GM18511 (cell line): Measurements from ENCODE around the gene KDM3A.
"Not testable (repeated sequence)": the region's sequence is repeated elsewhere in the genome, so short reads cannot be mapped to it uniquely, and the experiment has no call there.

Source experiments
- ATAC-seq: cut with Tn5 transposase; IDR thresholded peaks from one replicate; pipeline ENCODE4 v1.9.1; 2021; ENCODE audit warnings: mild to moderate bottlenecking, moderate library complexity; ENCODE audit not compliant: unreplicated experiment

Gene KDM3A

DNA sequence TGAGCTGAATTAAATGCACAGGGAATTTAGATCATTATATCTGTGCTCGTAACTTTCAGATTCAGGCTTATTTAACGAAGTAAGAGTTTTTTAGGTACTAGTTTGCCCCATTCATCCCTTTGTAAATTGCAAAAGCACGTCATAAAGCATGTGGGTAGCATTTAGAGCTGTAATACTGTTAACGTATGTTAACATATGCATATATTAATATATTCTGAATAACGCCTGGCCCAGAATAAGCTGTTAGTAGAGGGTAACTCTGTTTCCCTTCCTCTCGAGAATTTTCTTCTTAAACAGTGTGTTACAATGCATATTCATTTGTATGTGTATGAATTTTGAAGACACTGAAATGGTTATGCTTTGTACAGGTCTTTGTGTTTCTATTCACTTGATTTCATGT, 30.5 kb downstream of the KDM3A start:
- no peak for ATAC-seq

DNA sequence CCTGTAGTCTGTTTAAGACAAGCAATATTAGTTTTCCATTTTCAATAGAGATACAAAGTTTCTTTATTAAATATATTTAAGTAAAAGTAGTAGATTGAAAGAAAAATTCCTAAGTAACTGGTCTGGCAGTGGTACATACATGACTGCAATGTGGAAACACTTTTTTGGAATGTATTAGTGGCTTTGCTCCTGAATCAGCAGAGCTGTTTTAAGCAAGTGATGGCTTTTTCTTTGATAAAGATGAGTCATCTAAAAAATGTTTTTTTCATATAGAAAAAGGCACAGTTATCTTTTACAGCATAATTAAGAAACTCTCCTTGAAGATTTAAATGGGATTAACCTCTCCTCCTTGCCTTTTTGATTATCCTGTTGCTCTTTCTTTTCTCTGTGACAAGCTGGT, 34.9 kb downstream of the KDM3A start:
- no peak for ATAC-seq

DNA sequence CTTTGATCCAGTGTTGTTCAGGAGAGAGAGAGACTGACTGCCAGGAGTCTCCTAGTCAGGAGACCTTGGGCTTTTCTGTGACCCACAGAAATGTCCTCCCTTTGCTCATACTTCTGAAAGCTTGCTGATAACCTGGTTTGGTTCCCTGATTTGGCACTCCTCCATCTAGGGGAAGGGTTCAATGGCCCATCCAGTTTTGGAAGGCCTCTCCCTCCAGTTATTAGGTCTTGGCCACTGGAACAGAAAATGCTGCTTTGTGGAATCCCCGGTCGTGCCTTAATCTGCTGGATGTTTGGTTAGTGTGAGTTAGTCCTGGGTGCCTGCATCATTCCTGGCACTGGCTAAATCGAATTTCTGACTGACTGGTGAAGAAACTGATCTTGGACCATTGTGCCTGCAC, 35.7 kb downstream of the KDM3A start:
- no peak for ATAC-seq

DNA sequence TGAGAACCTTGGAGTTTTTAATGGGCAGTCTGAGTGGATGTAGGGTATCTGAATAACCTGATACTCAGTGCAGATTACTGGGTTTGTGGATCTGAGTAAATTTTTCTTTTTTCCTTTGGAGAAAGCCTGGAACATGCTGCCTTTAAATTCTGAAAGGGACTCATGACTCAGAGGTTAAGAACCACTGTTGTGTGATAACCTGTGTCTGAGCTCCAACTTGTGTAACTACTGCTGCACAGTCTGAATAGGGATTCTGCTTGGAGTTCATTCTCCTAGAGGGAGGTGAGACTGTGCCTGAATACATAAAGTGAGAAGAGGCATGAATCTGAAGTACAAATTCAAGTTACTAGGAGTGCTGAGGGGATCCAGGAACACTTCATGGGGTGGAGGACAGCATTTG, 36.2 kb downstream of the KDM3A start:
- ATAC-seq: no peak

DNA sequence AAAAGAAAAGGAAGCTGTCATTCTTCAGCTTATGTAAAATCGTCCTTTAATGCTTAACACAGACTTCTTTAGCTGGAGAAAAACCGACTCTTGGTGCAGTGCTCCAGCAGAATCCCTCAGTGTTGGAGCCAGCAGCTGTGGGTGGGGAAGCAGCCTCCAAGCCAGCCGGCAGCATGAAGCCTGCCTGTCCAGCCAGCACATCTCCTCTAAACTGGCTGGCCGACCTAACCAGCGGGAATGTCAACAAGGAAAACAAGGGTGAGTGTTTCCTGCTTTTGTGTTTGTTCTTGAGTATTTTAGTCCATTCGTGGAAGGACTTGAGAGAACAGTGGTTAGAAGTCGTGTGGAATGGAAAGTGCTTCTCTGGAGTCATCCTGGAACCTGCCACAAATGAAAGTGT, 38.9 kb downstream of the KDM3A start:
- ATAC-seq: no peak

DNA sequence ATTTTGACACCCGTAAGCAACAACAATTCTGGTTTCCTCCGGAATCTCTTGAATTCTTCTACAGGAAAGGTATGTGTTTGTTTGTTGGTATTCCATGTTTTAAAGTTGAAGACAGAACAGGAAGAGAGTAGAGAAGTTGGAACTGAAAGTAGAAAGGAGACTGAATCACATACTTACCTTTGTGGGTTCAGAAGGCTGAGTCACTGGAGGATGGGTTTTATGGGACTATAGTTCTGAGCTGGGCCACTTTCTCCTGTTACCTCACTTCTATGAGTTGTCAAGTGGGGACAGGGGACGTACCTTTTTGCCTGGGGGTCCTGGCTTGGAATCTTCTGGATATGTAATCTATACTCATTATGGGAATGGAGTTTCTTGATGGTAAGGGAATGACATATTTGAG, 40.9 kb downstream of the KDM3A start:
- ATAC-seq: no peak

DNA sequence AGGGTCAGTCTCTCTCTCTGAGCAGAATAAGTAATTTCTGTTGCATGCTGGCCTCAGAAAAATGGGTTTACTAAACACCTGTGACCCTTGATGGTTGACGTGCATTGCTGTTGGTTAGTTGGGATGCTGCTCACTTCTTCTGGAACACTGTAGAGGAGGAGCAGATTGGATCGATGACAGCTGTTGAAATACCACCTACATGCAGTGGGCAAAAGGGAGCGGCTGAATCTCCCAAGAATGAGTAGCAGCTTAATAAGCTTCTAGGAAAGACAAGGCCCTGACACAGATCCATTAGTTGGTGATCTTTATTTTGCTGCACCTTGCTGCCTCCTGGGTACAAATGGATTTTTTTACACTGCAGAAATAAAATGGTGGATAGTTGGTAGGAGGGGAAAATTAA, 43.2 kb downstream of the KDM3A start:
- no peak for ATAC-seq

DNA sequence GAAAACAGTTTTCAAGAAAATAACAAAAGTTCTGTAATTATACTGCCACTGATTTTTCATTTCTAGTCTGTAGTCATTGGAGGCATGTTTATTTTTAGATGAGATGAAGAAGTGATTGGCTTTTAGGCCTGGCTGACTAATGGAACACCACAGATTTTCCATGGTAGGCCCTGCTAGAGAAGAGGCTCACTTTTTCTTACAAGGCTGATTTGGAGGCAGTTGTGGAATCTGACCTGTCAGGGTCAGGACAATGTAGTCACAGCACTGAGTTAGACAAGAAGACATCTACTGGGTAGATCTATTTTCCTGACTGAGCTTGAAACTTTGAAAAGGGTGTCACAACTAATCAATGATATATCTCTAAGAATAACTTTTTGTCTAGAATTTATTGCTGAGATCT, 43.9 kb downstream of the KDM3A start:
- no peak for ATAC-seq

DNA sequence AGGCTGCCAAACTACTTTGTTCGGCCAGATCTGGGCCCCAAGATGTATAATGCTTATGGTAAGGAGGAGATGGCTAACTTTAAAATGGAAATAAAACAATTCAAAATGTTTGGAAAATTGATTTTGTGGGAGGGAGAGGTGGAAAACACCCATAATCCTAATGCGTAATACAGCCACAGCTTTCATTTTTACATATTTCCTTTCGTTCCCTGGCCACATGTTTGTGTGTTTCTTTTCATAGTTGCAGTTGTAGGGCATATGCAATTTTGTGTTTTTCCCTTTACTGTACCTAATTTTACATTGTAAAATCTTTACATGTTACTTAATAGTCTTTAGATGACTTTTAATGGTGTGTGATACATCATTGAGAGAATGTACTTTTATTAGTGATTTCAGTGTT, 44.6 kb downstream of the KDM3A start:
- ATAC-seq: no peak

DNA sequence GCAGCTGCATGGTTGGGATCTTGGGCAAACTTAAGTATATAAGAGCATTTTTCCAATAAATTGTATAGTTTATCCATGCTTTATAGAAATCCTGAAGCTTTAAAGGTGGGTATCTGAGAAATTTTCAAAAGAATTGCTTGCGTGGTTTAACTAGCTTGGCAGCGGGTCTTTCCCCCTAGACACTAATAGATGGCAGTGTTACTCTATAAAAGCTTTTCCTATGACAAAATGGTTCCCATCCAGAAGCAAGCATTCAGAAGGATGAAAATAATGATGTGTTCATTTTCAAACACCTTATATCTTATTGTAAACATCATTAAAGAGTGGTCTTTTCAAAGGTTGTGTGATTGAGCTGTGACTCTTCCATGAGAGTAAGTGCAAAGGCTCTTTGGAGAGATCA, 45.9 kb downstream of the KDM3A start:
- no peak for ATAC-seq

DNA sequence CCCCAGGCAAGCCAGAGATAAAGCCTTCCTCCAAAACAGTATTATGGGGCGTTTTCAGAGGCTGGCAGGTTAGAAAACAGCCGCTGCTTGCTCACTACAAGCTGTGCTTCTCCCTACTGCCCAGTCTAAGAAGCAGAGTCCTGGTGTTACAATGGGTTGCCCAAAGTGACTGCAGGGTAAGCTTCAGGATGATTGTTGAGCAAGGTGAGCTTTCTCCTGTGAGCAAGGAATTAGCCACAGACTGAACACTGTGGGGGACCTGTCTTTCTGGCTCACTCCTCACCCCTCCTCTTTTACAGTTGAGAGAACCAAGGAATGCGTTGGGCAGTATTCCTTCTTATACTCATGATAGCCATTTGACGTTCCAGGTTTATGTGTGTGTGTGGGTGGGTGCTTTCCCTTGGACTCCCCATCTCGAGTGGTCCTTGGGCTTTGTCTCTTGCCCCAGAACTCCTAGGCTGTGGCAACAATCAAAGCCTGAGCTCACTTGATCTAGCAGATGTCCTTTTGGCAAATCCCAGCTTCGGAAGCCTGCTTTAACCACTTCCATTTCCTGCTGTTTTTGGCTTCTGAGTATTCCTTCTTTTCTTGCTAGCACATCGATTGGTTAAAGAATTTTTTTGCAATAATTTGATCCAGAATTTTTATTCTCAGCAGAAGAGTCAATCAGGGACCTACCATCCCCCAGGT, 47.5 kb downstream of the KDM3A start:
- no peak for ATAC-seq

DNA sequence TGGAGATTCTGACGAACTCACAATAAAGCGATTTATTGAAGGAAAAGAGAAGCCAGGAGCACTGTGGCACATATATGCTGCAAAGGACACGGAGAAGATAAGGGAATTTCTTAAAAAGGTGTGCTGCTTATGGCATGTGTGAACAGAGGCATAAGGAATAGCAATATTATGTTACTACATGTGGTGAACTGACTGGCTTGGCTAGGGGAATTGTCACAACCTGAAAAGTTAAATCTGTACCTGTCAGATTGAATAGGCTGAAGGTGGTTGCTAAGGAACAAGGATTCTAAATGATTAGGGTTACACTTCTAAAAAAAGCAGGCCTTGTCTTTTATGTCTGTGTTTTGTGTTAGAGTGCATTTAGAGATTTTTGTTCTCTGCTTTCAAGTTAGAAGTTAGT, 48.4 kb downstream of the KDM3A start:
- ATAC-seq: no peak

DNA sequence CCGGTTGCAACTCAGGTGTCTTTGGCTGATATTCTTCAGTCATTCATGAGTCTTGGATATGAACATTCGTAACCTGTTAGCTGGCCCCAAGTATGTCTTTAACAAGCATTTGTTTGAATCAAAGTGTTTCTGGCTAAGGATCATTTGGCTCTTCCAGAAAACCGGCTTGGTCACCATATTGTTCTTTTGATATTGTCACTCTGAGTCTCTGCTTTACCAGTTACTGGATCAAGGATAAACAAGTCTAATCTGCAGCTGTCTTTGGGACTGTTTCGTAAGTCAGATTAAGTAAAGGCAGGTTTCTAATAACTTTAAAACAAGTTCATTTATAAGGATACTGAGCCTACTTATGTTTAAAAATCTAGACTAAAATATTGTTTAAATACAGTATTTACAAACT, 49.1 kb downstream of the KDM3A start:
- ATAC-seq: no peak

DNA sequence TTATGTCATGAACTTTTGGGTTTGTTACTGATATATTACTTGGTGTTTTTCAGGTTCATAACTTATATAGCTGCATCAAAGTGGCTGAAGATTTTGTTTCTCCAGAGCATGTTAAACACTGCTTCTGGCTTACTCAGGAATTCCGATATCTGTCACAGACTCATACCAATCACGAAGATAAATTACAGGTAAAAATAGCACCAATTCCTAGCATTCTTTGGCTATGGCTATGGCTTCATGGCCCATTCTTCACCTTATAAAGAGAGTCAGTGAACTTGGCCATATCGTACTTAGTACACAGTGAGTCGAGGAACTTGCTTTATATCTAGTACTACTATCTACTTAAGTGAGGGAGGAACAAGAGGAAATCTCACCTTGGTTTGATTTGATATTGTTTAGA, 49.9 kb downstream of the KDM3A start:
- no peak for ATAC-seq

DNA sequence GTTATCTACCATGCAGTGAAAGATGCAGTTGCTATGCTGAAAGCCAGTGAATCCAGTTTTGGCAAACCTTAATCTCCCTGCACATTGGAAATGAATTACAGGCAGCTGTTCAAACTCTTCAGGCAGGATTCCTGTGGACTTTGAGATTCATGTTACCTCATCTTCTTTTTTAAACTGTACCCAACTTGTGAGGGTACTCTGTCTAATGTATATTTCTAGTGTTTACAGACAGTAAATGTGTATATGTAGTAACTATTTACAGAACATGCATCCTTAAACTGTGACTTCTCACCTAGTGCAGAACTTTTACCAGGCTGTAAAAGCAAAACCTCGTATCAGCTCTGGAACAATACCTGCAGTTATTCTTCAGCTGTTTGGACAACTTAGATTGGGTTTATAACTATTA, 50.9 kb downstream of the KDM3A start:
- no peak for ATAC-seq

DNA sequence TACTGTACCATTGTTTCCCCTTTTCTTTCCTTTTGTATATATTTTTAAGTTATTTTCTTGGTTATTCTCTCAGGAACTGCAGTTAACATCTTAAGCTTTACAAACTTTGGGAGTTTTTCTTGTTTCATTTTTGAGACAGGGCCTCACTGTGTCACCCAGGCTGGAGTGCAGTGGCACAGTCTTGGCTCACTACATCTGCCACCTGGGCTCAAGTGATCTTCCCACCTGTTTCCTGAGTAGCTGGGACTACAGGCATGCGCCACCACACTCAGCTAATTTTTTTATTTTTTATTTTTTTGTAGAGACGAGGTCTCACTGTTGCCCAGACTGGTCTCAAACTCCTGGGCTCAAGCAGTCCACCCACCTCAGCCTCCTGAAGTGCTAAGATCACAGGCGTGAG, 55.2 kb downstream of the KDM3A start:
- ATAC-seq: not testable (repeated sequence)

DNA sequence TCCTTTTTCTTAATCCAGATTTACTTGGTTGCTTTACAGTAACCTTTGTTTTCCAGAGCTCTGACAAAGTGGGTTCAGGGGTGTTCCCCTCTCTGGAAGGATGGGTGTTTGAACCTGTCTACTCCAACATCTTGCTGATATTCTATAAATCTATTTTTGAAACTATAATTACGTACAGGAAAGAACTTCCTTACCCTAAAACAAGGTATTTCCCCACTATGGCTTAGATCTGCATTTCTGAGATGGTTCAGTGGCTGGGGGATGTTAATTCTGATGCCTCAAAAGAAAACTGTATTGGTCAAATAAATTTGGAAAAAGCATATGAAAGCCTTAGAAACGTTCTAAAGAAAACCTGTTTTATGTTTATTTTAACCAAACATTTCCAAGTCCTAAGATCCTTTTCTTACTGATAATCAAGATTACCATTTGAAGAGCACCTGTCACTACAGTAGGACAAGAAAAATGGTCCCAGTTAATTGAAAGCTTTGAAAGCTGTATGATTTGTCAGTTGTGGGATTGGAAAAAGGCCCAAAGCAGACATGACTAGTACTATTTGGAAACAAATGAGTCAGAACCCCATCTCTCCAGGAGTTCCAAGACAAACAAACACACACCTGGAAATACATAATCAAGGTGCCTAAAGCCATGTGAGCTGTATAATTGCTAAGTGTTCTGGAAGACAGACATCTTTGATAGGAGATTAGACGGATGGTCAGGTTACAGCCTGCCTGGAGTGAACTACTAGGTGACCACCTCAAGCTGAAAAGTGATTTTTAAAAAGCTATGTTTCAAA, 57.5 kb downstream of the KDM3A start:
- no peak for ATAC-seq

DNA sequence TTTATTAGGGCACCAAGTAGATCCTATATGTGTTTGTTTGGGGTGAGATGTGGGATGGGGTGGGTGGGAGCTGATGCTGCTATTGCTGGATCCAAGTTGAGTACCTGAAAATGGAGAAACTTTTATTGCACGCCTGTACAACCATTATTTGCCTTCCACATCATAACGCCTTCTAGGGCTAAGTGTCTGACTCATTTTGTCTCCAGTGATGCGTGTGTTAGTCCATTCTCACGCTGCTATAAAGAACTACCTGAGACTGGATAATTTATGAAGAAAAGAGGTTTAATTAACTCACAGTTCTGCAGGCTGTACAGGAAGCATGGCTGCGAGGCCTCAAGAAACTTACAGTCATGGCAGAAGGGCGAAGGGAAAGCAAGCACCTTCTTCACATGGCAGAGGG, 58.2 kb downstream of the KDM3A start:
- ATAC-seq: no peak

DNA sequence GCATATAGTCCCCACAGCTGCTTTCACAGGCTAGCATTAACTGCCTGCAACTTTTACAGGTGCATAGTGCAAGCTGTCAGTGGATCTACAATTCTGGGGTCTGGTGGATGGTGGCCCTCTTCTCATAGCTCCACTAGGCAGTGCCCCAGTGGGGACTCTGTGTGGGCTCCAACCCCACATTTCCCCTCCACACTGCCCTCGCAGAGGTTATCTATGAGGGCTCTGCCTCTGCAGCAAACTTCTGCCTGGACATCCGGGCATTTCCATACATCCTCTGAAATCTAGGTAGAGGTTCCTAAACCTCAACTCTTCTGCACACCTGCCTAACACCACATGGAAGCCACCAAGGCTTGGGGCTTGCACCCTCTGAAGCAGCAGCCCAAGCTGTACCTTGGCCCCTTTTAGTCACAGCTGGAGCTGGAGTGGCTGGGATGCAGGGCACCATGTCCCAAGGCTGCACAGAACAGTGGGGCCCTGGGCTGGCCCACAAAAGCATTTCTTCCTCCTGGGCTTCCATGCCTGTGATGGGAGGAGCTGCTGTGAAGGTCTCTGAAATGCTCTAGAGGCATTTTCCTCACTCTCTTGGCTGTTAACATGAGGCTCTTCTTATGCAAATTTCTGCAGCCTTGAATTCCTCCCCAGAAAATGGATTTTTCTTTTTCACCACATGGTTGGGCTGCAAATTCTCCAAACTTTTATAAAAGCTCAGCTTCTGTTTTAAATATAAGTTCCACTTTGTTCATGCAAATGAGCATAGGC, 59.3 kb downstream of the KDM3A start:
- no peak for ATAC-seq

DNA sequence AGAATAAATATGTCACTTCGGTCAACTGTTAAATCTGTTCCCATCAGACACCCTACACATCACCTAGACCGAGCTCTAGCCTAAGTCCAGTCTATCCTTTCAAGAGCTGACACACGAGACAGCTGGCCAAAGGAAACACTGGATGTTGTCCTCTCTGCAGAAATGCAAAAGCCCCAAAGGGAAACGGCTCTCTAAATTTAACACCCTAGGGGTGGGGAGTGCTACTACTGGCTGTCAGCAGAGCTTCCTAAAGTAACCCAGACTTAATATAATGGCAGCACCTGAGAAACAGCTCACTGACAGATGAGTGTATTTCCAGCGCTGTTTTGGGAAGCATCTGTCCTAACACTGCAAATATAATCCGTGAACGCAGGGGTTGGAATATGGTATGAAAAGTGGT, 66.4 kb downstream of the KDM3A start:
- no peak for ATAC-seq

DNA sequence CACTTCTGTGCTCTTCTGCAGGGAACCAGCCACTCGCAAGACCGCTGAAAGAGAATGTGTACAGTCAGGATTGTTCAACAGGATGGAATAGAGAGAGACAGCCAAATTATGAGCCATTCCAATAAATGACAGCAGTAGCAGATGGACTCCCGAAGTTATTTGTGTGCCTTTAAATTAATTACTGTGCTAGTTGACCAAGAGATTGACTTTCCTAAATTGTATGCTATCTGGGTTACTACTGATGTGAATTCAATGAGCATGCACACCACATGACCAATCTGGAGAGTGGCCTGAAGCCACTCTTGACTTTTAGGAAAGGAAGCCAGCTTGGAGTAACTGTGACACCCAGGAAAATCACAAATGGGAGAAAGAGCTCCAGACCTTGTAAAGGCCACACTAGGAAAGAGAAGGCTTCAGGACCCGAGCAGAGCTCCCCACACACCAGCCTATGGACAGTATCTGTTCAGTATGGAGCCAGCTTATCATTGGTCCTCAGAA, 69.3 kb downstream of the KDM3A start:
- no peak for ATAC-seq

DNA sequence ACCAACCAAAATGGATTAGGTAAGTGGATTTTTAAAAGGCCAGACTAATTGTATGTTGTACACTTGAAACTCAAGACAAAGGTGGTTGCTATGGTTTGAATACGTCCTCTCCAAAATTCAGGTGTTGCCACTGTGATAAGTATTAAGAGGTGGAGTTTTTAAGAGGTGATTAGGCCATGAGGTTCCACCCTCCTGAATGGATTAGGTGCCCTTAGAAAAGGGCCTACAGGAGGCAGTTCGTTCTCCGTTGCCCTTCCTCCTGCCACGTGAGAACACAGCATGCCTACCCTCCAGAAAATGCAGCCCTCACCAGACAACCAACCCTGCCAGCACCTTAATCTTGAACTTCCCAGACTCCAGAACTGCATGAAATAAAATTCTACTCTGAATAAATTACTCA, 70.9 kb downstream of the KDM3A start:
- no peak for ATAC-seq
